G401 (cell line): ENCODE results near the gene SLX4IP. TPM values are rescaled to one million over a fixed set of nuclear protein-coding genes. Genes with fewer than 3 reads are reported as not detected.
"Not testable (repeated sequence)": the region's sequence is repeated elsewhere in the genome, so short reads cannot be mapped to it uniquely, and the experiment has no call there.

Source experiments
- DNase-seq: peaks from one replicate; pipeline ENCODE4 v3.0.0-alpha.2; 2015; ENCODE audit warnings: low spot score
- in situ Hi-C: cut with HindIII; loops from 2 replicates; pipeline ENCODE4 v1.10.0; 2016; ENCODE audit warnings: low sequenced_read_pairs, mixed read lengths
- total RNA-seq: library from RNA; depleted of rRNA; stranded (reverse); fragments of >200 nt; shearing (Covaris generic); gene quantifications from 2 replicates; pipeline ENCODE4 v1.2.3, GENCODE V29; 2014; rRNA removed

SLX4IP gene
- 1.0 and 2.7 TPM in 2 replicates for total RNA-seq

DNA sequence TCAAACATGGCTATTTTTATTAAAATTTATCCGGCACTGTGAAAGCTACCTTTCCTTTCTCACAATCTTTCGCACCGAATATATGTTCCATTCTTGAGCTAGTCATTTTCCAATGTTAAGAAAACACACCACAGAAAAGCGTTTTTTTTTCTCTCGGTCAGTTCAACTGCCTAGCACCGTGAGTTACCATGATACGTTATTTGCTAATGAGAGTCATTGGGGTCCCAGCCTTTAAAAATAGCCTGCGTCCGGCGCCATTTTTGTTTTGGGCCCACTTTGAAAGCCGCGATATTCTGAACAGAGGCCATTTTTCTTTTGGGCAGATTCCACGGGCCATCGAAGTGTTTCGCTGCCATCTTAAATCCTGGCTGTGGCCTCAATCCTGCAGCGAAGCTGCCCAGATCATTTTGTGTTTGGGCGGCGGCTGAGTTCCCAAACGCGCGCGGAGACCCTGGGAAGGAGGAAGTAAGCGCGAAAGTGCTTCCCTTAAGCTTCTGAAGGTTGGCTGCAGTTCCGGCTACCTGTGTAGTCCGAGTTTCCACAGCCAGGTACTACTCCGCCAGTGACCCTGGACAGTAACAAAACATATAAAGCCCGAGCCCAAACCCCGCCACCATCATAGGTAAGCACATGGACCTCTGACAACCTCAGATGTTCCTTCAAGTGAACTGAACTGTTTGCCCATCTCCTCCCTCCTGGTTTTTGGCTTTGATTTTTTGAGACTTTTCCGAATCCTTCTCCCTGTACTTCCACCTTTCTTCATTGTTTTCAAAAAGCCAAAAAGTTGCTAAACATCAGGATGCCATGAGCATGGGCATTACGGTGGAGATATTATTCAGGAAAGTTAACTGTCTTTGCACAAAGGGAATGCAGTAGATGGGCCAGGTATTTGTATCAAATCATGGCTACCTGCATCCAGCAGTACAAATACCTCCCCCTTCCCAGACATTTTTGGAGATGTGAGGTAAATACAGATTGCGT, at the start of gene SLX4IP:
TSS of gene SLX4IP (plus strand) at position 474 of the 981 bp plus-strand sequence. CDS start 22,900 bp downstream, outside the sequence.
- in situ Hi-C loops, result no loop called here
- peak; percentile 99 for DNase-seq

DNA sequence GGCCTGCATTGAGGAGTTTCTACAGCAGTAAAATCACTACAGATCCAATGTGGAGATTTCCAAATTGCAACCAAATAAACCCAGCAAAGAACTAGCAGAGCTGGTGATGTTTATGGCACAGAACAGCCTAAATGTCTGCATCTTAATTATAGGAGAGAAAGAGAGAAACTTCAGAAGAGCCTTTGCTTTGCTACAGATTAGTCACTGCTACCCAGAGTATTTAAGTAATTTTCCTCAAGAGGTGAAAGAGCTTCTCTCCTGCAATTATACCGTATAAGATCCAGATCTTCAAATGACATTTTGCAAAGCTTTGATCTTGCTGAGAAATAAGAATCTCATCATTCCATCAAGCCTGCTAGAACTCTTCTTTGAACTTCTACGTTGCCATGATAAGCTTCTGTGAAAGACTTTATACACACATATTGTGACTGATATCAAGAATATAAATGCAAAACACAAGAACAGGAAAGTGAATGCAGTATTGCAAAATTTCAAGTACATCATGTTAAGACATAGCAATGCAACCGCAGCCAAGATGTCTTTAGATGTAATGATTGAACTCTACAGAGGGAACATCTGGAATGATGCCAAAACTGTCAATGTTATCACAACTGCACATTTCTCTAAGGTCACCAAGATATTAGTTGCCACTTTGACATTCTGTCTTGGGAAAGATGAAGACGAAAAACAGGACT, 49.1 kb upstream of the SLX4IP start:
- DNase-seq, result no peak
- in situ Hi-C loops, result no loop called here

DNA sequence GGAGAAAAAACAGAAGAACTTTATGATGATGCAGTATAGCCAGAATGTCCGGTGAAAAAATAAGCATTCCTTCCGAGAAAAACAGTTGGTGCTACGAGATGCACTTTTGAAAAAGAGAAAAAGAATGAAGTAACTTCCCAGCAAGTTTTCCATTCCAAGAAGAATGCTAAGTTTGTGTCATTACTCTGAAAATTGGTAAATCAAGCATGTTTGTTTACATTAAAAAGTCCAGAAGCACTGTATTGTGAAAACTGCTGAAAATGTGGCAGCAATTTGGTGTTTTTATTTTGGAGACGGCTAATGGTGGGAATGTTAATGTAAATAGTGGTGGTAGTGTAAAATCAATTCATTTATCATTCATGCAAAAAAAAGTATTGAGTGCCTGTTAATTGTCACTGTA, 47.4 kb upstream of the SLX4IP start:
- in situ Hi-C loops, result no loop called here
- no peak for DNase-seq

DNA sequence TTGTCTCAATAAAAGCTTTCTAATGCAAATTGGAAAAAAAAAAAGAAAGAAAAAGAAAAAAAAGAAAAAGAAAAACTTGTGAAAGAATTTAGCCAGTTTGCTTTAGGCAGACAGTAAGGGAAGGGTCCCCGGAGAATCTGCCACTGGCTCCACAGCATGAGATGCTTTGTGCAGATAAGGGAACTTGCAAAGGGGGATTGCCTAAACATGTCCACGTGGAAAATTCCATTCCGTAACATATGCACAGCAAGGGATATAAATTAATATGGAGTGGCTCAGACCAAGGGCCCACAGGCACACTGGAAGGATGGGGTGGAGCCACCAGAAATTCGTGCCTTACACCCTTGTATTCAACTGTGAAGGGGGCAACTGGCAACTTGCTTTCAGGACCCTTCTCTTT, 46.5 kb upstream of the SLX4IP start:
- no peak for DNase-seq
- in situ Hi-C loops, result no loop called here

DNA sequence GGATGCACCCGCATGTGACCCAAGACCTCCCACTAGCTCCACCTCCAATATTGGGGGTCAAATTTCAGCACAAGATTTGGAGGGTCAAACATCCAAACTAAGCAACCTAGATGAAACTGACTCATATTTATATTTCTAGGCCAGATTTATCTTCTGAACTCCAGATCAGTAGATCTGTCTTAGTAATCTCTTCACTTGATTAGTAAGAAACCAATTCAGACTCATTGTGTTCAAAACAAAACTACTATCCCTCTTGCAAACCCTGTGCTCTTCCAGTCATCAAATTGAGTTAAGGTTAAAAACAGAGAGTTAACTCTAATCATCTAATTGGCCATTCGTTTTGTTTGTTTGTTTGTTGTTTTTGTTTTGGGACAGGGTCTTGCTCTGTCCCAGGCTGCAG, 44.4 kb upstream of the SLX4IP start:
- no peak for DNase-seq
- in situ Hi-C loops, result no loop called here

DNA sequence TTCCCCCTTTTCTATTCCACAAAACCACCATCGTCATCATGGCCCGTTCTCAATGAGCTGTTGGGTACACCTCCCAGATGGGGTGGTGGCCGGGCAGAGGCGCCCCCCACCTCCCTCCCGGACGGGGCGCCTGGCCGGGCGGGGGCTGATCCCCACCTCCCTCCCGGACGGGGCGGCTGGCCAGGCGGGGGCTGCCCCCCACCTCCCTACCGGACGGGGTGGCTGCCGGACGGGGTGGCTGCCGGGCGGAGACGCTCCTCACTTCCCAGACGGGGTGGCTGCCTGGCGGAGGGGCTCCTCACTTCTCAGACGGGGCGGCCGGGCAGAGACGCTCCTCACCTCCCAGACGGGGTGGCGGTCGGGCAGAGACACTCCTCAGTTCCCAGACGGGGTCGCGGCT, 40.4 kb upstream of the SLX4IP start:
- DNase-seq, in situ Hi-C loops: not testable (repeated sequence)

DNA sequence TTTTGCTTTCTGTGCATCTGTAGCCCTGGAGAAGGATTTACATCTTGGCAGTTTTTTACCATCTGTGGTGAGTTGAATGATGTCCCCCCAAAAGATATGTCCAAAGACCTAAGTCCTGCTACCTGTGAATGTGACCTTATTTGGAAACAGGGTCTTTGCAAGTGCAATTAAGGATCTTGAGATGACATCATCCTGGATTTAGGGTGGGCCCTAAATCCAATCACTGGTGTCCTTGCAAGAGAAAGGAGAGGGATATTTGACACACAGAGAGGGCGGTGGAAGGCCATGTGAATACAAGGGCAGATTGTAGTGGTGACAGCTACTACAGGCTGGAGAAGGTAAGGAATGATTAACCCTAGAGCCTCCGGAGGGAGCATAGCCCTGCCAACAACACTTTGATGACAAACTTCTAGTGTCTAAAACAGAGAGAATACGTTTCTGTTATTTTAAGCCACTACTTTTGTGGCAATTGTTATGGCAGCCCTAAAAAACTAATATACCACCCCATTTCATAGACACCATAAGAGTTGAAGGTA, 36.2 kb upstream of the SLX4IP start:
- in situ Hi-C loops, result no loop called here
- no peak for DNase-seq

DNA sequence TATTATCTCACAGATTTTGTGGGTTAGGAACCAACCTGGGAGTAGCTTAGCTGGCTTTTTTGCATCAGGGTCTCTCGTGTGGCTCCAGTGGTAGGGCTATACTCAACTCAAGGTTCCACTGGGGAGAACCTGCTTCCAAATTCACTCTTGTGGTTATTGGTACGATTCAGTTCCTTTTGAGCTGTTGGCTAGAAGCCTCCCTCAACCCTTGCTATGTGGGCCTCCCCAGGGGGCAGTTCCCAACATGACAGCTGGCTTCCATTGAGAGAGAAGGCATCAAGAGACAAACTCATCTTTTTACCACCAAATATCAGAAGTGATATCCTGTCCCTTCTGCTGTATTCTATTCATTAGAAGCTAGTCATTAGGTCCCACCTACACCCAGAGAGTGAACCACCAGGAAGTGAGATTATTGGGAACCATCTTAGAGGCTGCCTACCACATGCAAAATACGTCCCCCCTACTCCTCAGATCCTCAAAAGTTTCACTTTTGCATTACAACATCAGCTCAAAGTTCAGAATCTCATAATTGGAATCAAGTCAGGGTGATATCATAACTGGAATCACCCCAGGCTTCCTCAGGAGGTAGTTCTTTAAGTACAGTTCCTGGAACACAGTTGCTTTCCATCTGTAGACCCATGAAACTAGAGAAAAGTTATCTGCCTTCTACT, 32.0 kb upstream of the SLX4IP start:
- no peak for DNase-seq
- in situ Hi-C loops, result no loop called here

DNA sequence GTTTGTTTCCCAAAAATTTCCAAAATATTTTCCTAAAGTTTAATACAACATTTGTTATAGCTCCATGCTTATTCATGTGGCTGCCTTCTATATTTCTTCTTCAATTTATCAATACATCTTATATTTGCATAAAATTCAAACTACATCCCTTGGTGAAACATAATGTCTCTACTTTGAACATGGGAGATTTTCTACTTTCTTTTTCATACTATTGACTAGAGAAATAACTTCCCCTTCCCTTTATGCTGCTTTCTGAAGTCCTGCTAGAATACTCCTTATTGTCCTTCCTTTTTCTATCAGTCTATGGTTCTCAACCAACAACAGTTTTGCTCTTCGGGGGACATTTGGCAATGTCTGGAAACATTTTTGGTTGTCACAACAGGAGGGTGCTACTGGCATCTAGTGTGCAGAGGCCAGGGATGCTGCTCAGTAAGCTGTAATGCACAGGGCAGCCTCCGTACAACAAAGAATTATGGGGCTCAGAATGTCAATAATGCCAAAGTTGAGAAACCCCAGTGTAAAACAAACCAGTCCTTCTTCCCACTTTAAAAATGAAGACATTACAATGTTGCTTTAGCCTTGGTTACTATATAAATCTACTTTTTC, 31.0 kb upstream of the SLX4IP start:
- peak; percentile 53 for DNase-seq
- in situ Hi-C loops, result no loop called here

DNA sequence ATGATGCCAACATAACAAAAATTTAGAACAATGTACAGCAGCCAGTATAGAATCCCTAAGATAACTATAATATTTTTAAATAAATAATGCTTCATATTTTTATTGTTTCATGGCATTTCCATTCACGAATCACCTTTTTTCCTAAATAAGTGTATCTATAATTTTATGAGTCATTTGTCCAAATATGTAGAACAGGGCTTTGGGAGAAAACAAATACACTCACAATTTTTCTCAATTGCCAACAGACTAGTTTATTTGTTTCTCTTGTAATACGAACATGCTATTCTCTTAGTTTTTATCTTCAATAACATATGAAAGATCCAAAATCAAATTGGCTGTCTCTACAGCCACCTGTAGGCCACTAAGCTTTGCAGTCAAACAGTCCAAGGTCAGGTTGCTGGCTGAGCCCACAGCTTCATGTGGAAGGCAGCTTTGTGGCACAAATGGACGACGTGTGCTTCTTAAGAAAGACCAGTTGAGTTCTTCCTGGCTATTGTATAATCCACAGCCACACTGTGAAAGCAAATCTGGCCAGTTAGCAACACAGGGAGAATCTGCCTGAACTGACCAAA, 30.1 kb upstream of the SLX4IP start:
- no peak for DNase-seq
- in situ Hi-C loops, result no loop called here

DNA sequence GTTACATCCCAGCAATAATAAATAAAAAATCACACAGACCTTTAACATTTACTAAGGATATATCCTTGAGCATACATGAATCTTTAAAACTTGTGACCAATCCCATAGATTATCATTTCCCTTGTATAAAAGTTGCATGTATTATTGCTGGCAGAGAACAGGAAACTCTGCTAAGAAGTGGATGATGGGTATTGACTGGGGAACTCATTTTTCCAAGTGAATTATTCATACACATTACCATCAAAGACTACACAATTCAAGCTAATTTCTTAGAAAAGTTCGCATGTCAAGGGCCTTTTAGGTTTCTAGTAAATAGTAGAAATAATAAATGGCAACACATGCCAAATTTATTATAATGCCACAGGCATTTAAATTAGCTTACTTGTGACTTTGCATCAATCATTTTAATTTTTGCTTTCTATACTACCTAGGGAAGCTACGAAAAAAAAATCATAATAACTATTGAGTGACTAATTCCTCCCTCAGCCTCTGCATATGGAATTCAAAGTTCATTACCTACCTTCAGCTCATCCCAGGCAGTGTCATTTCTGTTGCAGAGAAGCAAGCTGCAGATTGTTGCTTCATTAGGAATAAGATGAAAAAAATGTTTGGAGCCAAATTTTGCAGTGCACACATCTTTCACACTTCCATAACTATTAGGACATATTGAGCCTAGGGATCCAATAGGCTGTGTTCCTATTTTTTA, 26.8 kb upstream of the SLX4IP start:
- DNase-seq, result no peak
- in situ Hi-C loops, result no loop called here

DNA sequence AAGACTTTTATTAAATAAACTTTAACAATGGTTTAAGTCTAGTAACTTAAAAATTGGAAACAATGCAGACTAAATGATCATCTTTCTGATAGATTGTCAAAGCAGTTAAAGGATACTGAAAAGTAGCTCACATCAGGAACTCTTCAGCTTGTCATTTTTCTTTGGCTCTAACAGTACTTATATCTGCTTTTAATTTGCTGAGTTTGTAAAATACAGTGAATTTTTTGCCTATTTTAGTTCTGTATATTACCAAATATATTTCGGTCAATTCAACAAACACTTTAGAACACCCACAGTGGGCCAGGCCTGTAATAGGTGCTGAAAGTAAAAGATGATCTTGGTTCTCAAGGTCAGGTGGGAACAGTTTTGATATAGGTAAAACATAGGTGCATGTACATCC, 23.4 kb upstream of the SLX4IP start:
- in situ Hi-C loops, result no loop called here

DNA sequence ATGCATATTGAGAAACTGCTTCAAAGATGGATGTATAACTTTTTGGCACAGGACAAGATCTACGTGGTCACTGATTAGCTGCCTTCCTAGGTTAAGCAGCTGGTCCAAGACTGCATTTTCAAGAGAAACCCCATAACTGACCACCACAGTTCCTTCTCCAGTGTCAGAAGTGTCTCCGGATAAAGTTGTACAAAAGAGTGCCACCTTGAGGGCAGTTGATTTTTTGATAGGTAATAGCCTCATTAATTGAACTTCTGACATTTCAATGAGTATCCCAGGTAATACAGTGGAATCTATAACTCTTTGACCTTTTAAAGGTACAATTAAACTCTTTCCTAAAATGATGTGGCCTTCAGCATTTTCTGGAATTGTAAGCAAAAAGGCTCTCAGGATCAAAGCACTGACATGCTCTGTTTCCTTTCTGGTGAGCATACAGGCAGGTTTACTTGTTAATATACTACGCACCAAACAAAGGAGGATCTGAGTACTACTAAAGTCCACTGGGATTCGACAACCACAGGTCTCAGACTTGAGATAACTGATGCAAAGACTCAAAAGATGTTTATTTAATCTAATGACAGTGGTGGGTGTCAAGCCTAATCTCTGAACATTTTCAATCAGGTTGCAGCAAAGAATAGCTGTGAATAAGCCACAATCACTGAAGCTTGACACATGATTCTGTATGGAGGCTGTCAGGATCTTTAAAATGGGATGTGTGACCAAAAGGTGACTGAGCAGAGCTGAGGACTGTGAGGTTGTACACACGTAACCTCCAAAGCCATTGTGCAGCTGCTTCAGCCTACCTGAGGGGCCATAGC, 22.3 kb upstream of the SLX4IP start:
- DNase-seq, result peak; percentile 37
- in situ Hi-C loops, result no loop called here

More for the DNA sequence above, 23.4 kb upstream of the SLX4IP start:
- no peak for DNase-seq

DNA sequence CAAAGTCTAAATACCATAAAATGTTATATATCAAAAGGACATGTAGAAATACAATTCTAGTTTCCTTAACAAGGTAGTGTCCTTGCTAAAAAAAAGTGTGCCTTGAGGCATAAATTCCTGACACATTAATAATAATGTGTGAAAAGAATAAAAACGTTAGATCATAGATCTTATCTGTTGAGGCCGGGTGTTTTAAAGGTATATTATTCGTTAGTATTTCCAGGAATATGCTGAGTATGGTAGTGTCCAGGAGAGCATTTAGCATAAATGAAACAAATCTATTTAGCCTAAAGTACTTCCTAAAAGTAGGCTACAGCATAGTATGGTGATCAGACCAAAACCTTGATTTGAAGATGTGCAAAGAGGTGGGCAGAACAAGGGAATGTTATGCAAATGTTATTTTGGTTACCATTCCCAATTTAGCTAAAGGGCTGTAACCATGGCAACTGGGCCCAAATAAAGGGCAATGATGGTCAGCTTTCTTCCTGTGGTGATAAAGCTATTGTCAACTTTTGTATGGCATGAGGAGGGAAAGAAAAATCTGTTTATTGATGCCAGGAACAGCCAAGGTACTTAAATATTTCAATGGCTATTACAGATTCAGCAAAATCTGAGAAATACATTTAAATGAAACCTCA, 20.0 kb upstream of the SLX4IP start:
- no peak for DNase-seq
- in situ Hi-C loops, result no loop called here

DNA sequence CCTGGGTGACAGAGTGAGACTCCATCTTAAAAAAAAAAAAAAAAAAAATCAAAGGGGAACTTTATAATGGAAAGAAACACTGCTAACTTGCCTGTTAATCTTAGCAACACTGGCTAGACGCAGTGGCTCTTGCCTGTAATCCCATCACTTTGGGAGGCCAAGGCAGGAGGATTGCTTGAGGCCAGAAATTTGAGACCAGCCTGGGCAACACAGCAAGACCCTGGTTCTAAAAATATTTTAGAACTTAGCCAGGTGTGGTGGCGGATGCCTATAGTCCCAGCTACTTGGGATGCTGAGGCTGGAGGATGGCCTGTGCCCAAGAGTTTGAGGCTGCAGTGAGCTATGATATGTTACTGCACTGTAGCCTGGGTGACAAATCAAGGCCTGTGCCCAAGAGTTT, 17.9 kb upstream of the SLX4IP start:
- in situ Hi-C loops, DNase-seq: not testable (repeated sequence)

DNA sequence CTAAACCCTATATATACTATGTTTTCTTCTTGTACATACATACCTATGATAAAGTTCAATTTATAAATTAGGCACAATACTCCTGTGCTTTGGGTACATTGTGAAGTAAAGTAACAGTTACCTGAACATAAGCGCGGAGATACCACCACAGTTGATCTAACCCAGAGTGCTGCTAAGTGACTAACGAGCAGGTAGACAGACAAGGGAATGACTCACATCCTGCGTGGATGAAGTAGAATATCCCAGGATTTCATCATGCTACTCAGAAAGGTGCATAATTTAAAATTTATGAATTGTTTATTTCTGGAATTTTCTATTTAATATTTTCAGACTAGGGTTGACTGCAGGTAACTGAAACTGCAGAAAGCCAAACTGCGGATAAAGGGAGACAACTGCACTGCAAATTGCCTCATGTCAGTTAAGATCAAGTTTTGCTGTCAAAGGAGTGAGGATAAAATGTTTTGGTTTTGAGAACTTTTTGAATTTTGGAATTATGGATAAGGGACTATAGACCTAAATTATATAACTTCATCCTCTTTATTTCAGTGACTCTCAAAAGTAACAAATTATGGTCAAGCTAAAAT, 15.5 kb upstream of the SLX4IP start:
- in situ Hi-C loops, result no loop called here
- DNase-seq, result no peak

DNA sequence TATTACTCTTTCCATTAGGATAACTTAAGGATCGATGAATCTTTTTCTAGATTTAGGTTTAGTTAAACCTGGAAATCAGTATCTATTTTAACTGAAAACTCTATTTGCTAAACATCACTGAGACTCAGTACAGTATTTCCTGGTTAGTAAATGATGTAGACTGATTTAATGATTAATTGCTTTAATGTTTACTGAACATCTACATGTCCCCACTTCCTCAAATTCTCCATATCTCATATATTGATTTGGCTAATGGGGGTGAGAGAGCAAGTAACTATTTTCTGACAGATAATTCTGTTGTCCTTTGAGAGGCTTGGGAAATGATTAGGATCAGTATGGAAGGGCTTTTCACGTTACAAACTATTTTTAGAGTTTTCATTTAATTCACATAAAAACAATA, 11.4 kb upstream of the SLX4IP start:
- no peak for DNase-seq
- in situ Hi-C loops, result no loop called here
